Left cardiac atrium (tissue), 4 donors: Measurements from ENCODE around the gene SMCR8. TPM values are rescaled to one million over a fixed set of nuclear protein-coding genes. Genes with fewer than 3 reads are reported as not detected.
"Not testable (repeated sequence)": the region's sequence is repeated elsewhere in the genome, so short reads cannot be mapped to it uniquely, and the experiment has no call there.

Source experiments
- ATAC-seq, 2 donors: fragments of 200-7000 bp; cut with Tn5 transposase; one replicate each; pipeline ENCODE4 v1.9.1; 2020; ENCODE audit warnings: mild to moderate bottlenecking in 2 of 2, moderate library complexity in 2 of 2
- DNase-seq: peaks from one replicate; pipeline ENCODE4 v3.0.0-alpha.2; 2020
- intact Hi-C, 2 donors: fragments of 100-400 bp; cut with DNase I; formaldehyde crosslinking; loops; one replicate each; pipeline versions ENCODE4 v1.14.1 to v1.15.1; 2022 to 2023
- microRNA-seq, 2 donors: library from miRNA; unstranded; fragments of <30 nt; microRNA quantifications; one replicate each; pipeline ENCODE4 v1.2.0, GENCODE V29; 2020
- total RNA-seq, 2 donors: library from RNA; stranded (reverse); fragmentation: NEBNext Ultra II Directional; extraction: Animal tissue kit (Norgen Biotek cat#: 25700); gene quantifications; one replicate each; pipeline ENCODE4 v1.2.1, GENCODE V29; 2021
- donor health status: DM: no; HTN: yes; CAD: no.
- donor health status: DM: no; HTN: yes; CAD: no; lungs with severe emphysema.
- donor health status: DM: yes; HTN: yes; CAD: no.
- donor health status: Dilated cardiomyopathy.

The SMCR8 gene
- total RNA-seq, 2 donors from 2014 or later = 11.8 to 12.0 TPM

- not testable (repeated sequence) for ATAC-seq
Measured at GRCh38 chr17:18338158-18338557, 23.1 kb downstream of the SMCR8 start.

GRCh38 chr17:18339933-18340332, 24.8 kb downstream of the SMCR8 start:
- intact Hi-C loops = no loop called here
- DNase-seq (no peak), ATAC-seq (no peak)

More at GRCh38 chr17:18338158-18338557, 23.1 kb downstream of the SMCR8 start:
- DNase-seq, intact Hi-C loops: not testable (repeated sequence)

GRCh38 chr17:18344021-18344420, 28.9 kb downstream of the SMCR8 start:
- no peak for DNase-seq
- intact Hi-C loops = no loop called here
- ATAC-seq = no peak

GRCh38 chr17:18353541-18353940, 38.4 kb downstream of the SMCR8 start:
- intact Hi-C loops = no loop called here
- DNase-seq = no peak
- no peak for ATAC-seq

- DNase-seq = peak; percentile 39
- intact Hi-C loops = no loop called here
- peak; percentile 57 to 93 for ATAC-seq
Measured at GRCh38 chr17:18356624-18357023, 41.5 kb downstream of the SMCR8 start.

- no peak for DNase-seq
- ATAC-seq = no peak
- intact Hi-C loops = no loop called here
Measured at GRCh38 chr17:18360518-18360917, 45.4 kb downstream of the SMCR8 start.

- DNase-seq (no peak), ATAC-seq (no peak)
- intact Hi-C loops = no loop called here
Measured at GRCh38 chr17:18361837-18362697, 47.0 kb downstream of the SMCR8 start.

- ATAC-seq (peak; percentile 45 to 54), DNase-seq (peak; percentile 74)
- intact Hi-C loops = no loop called here
Measured at GRCh38 chr17:18362698-18363100, 47.6 kb downstream of the SMCR8 start.

- ATAC-seq = peak; percentile 99 to 100
- intact Hi-C loops = no loop called here
- DNase-seq = peak; percentile 95
Measured at GRCh38 chr17:18363101-18364049, 48.3 kb downstream of the SMCR8 start, which contains the start of gene SHMT1. SHMT1 (minus strand) TSS chr17:18363550; CDS start chr17:18355981, 7,569 bp downstream.

GRCh38 chr17:18364166-18364565, 49.1 kb downstream of the SMCR8 start:
- ATAC-seq (no peak), DNase-seq (no peak)
- intact Hi-C loops = no loop called here

- ATAC-seq (no peak), DNase-seq (no peak)
- intact Hi-C loops = no loop called here
Measured at GRCh38 chr17:18368946-18369345, 53.9 kb downstream of the SMCR8 start.

GRCh38 chr17:18370761-18371160, 55.7 kb downstream of the SMCR8 start:
- DNase-seq = no peak
- intact Hi-C loops = no loop called here
- ATAC-seq = no peak

- intact Hi-C loops = no loop called here
- no peak for ATAC-seq
- DNase-seq = no peak
Measured at GRCh38 chr17:18371455-18371854, 56.4 kb downstream of the SMCR8 start.

GRCh38 chr17:18373181-18373580, 58.1 kb downstream of the SMCR8 start:
- intact Hi-C loops = not testable (repeated sequence)

GRCh38 chr17:18374216-18374615, 59.1 kb downstream of the SMCR8 start:
- intact Hi-C loops = no loop called here
- ATAC-seq = no peak
- DNase-seq = no peak

More at GRCh38 chr17:18373181-18373580, 58.1 kb downstream of the SMCR8 start:
- not testable (repeated sequence) for DNase-seq, ATAC-seq

Small RNAs within 50 kb of the gene (microRNA-seq; reads per million reads assigned to microRNA genes)
- 0 to 0.20 reads per million in 2 donors for gene MIR6778

Other genes starting within 250 kb of the SMCR8 start
- gene DRG2, start 227.3 kb upstream of the SMCR8 start, total RNA-seq = 10 to 100 TPM; 17.8 to 22.2 TPM
- 1 to 10 TPM in 1 of 2 donors, under 1 TPM in 1; 0.71 to 1.1 TPM for gene MYO15A, start 206.5 kb upstream of the SMCR8 start, total RNA-seq
- gene ALKBH5, start 131.5 kb upstream of the SMCR8 start, total RNA-seq = 100 to 1,000 TPM; 137 to 169 TPM
- gene LLGL1, start 89.7 kb upstream of the SMCR8 start, total RNA-seq = 10 to 100 TPM; 10.9 to 11.0 TPM
- 100 to 1,000 TPM; 204 to 211 TPM for gene FLII, start 56.6 kb upstream of the SMCR8 start, total RNA-seq
- gene MIEF2, start 54.6 kb upstream of the SMCR8 start, total RNA-seq = 10 to 100 TPM; 16.2 to 16.8 TPM
- 10 to 100 TPM; 12.3 to 18.1 TPM for gene TOP3A, start 299 bp upstream of the SMCR8 start, total RNA-seq
- 10 to 100 TPM; 13.8 to 34.3 TPM for gene SHMT1, start 48.3 kb downstream of the SMCR8 start, total RNA-seq
- gene EVPLL, start 62.5 kb downstream of the SMCR8 start, total RNA-seq = not detected
- gene LGALS9C, start 161.5 kb downstream of the SMCR8 start, total RNA-seq = not detected